Measurements from ENCODE around the gene PBOV1.

The PBOV1 gene

DNA sequence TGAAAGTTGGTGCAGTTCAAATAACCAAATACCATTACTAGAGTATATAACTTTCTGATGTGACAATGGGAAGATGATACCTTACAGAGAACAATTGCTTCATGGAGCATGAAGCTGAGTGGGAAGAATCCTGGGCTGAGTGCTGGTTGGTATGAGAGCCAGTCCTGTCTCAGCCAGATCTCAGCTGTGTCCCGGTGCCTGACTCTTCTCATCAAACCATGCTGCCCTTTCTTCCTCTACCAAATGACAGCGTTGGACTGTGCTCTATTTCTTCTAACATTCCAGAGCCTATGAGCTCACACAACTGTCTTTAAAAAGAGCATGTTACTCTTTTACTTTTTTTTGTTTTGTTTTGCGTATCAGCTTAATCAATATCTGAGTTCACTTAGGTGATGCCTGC, 27.5 kb upstream of the PBOV1 start:
- H3K4me2 ChIP-seq (ENCODE audit: low read depth, low read length) = no peak overlapping the region
- H3K4me3 ChIP-seq (ENCODE audit: low read length) = no peak overlapping the region
- H3K79me2 ChIP-seq (ENCODE audit: low read length) = no peaks in the 10 kb centered on the region
- no peaks in the 10 kb centered on the region for H3K4me1 ChIP-seq (ENCODE audit: low read length)
- H3K9me3 ChIP-seq (replicated peaks; ENCODE audit: insufficient read depth, low read length) = no peaks in the 10 kb centered on the region
- no peaks in the 10 kb centered on the region for H3K27me3 ChIP-seq (replicated peaks; ENCODE audit: insufficient read depth, low read length)
- no peak for DNase-seq
- H3K36me3 ChIP-seq (replicated peaks; ENCODE audit: insufficient read depth, low read length) = no peaks in the 10 kb centered on the region
- no peaks in the 10 kb centered on the region for H3F3A ChIP-seq (ENCODE audit: insufficient read depth, low read length)
- no peak overlapping the region for H3K9ac ChIP-seq (ENCODE audit: low read length)
- H2AFZ ChIP-seq (ENCODE audit: low read length) = no peak overlapping the region
- no peaks in the 10 kb centered on the region for H4K20me1 ChIP-seq (ENCODE audit: insufficient read depth, low read length)
- H3K9me2 ChIP-seq (replicated peaks; ENCODE audit: insufficient read depth, low read length) = no peaks in the 10 kb centered on the region
- no peak overlapping the region for H3K27ac ChIP-seq (ENCODE audit: low read length)
- TF ChIP-seq EZH2 (optimal IDR thresholded peaks at IDR 0.05; ENCODE audit: low read depth, low read length) = no peak

DNA sequence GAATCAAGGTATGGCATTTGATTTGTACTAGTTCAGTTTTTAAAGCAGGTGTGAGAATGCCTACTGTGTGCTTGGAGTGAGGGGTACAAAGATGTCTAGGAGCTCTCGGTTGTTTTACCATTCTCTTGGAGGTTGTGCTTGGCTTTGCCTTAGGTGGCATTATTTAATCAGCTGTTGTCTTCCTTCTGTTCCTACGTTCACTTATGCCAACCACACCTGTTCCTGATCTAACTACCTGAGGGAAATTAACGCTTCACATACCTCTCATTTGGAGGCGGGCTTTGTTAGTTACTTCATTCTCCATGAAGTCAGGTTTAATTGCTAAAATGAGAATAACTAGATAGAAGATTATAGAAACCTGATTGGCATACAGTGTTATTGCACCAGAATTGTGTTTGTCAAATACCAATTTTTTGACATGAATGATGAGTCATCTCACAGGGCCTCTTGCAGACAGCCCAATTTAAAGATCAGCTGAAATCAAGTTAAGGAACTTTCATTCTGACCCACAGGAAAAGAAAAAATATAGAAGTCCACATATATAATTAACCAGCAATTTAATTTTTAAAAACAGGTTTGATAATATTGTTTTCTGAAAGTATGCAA, 24.8 kb upstream of the PBOV1 start:
- Histone ChIP-seq H3K9ac (ENCODE audit: low read length) (no peak overlapping the region), H4K20me1 (ENCODE audit: insufficient read depth, low read length) (no peaks in the 10 kb centered on the region), H3K4me1 (ENCODE audit: low read length) (no peaks in the 10 kb centered on the region), H3K4me2 (ENCODE audit: low read depth, low read length) (no peak overlapping the region), H2AFZ (ENCODE audit: low read length) (no peak overlapping the region), H3K9me2 (replicated peaks; ENCODE audit: insufficient read depth, low read length) (no peaks in the 10 kb centered on the region), H3K4me3 (ENCODE audit: low read length) (no peak overlapping the region), H3K36me3 (replicated peaks; ENCODE audit: insufficient read depth, low read length) (no peaks in the 10 kb centered on the region), H3K9me3 (replicated peaks; ENCODE audit: insufficient read depth, low read length) (no peaks in the 10 kb centered on the region), H3K79me2 (ENCODE audit: low read length) (no peaks in the 10 kb centered on the region), H3K27ac (ENCODE audit: low read length) (no peak overlapping the region), H3F3A (ENCODE audit: insufficient read depth, low read length) (no peaks in the 10 kb centered on the region), H3K27me3 (replicated peaks; ENCODE audit: insufficient read depth, low read length) (no peaks in the 10 kb centered on the region)
- TF ChIP-seq EZH2phosphoT487 (IDR thresholded peaks at IDR 0.05; ENCODE audit: low read length) = no peak
- TF ChIP-seq, protein P1, sequence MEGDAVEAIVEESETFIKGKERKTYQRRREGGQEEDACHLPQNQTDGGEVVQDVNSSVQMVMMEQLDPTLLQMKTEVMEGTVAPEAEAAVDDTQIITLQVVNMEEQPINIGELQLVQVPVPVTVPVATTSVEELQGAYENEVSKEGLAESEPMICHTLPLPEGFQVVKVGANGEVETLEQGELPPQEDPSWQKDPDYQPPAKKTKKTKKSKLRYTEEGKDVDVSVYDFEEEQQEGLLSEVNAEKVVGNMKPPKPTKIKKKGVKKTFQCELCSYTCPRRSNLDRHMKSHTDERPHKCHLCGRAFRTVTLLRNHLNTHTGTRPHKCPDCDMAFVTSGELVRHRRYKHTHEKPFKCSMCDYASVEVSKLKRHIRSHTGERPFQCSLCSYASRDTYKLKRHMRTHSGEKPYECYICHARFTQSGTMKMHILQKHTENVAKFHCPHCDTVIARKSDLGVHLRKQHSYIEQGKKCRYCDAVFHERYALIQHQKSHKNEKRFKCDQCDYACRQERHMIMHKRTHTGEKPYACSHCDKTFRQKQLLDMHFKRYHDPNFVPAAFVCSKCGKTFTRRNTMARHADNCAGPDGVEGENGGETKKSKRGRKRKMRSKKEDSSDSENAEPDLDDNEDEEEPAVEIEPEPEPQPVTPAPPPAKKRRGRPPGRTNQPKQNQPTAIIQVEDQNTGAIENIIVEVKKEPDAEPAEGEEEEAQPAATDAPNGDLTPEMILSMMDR (IDR thresholded peaks at IDR 0.05; ENCODE audit: low read length) = no peak
- TF ChIP-seq EZH2 (optimal IDR thresholded peaks at IDR 0.05; ENCODE audit: low read depth, low read length) = no peak
- no peak for DNase-seq

DNA sequence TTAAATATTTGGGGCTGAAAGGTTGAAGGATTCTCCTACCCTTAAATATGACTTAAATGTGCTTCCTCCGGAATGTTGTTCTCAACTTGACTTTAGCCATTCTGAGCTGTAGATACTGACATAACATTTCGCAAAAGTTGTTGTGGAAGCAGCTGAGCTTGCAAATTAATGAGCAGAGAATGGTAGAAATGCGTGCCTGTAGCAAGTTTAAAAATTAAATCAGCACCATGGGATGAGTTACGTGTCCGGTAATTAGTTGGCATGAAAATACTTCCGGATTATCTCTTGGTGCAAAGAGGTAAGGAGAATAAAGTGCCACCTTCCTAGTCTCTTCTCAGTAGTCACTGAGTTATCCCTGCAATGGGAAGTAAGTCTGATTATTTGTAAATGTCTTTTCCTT, 23.6 kb upstream of the PBOV1 start:
- Histone ChIP-seq H3K4me1 (ENCODE audit: low read length) (no peaks in the 10 kb centered on the region), H3K9me2 (replicated peaks; ENCODE audit: insufficient read depth, low read length) (no peaks in the 10 kb centered on the region), H3K4me2 (ENCODE audit: low read depth, low read length) (no peak overlapping the region), H3F3A (ENCODE audit: insufficient read depth, low read length) (no peaks in the 10 kb centered on the region), H4K20me1 (ENCODE audit: insufficient read depth, low read length) (no peaks in the 10 kb centered on the region), H3K9ac (ENCODE audit: low read length) (no peak overlapping the region), H3K4me3 (ENCODE audit: low read length) (no peak overlapping the region), H3K79me2 (ENCODE audit: low read length) (no peaks in the 10 kb centered on the region), H3K36me3 (replicated peaks; ENCODE audit: insufficient read depth, low read length) (no peaks in the 10 kb centered on the region), H3K9me3 (replicated peaks; ENCODE audit: insufficient read depth, low read length) (no peaks in the 10 kb centered on the region), H3K27ac (ENCODE audit: low read length) (no peak overlapping the region), H2AFZ (ENCODE audit: low read length) (no peak overlapping the region), H3K27me3 (replicated peaks; ENCODE audit: insufficient read depth, low read length) (no peaks in the 10 kb centered on the region)
- TF ChIP-seq, protein P1 (IDR thresholded peaks at IDR 0.05; ENCODE audit: low read length) = no peak
- TF ChIP-seq EZH2 (optimal IDR thresholded peaks at IDR 0.05; ENCODE audit: low read depth, low read length) (no peak), EZH2phosphoT487 (IDR thresholded peaks at IDR 0.05; ENCODE audit: low read length) (no peak)
- DNase-seq = no peak

DNA sequence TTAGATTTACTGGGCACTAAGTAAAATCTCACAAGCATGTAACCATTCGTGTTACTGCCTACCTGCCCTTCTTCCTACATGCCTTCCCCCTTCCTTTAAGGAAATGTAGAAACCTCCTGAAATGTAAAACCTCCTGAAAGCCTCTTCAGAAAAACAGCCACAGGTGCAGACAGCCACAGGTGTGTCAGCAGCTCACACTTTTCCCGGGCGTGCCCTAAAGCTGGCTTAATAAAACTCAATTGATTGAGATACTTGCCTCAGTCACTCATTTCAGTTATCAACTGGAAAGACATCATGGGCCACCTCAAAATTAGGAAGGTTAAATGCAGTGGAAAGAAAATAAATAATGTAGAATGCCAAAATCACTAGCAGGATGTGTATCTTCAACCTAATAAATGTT, 23.1 kb upstream of the PBOV1 start:
- no peak overlapping the region for H3K4me3 ChIP-seq (ENCODE audit: low read length)
- no peak overlapping the region for H2AFZ ChIP-seq (ENCODE audit: low read length)
- TF ChIP-seq EZH2phosphoT487 (IDR thresholded peaks at IDR 0.05; ENCODE audit: low read length) (no peak), EZH2 (optimal IDR thresholded peaks at IDR 0.05; ENCODE audit: low read depth, low read length) (no peak)
- TF ChIP-seq, protein P1 (IDR thresholded peaks at IDR 0.05; ENCODE audit: low read length) = no peak
- H3K4me1 ChIP-seq (ENCODE audit: low read length) = no peaks in the 10 kb centered on the region
- H3K36me3 ChIP-seq (replicated peaks; ENCODE audit: insufficient read depth, low read length) = no peaks in the 10 kb centered on the region
- H3K27ac ChIP-seq (ENCODE audit: low read length) = no peak overlapping the region
- no peaks in the 10 kb centered on the region for H3K9me2 ChIP-seq (replicated peaks; ENCODE audit: insufficient read depth, low read length)
- H4K20me1 ChIP-seq (ENCODE audit: insufficient read depth, low read length) = no peaks in the 10 kb centered on the region
- no peaks in the 10 kb centered on the region for H3F3A ChIP-seq (ENCODE audit: insufficient read depth, low read length)
- DNase-seq = no peak
- no peaks in the 10 kb centered on the region for H3K9me3 ChIP-seq (replicated peaks; ENCODE audit: insufficient read depth, low read length)
- no peak overlapping the region for H3K9ac ChIP-seq (ENCODE audit: low read length)
- H3K27me3 ChIP-seq (replicated peaks; ENCODE audit: insufficient read depth, low read length) = no peaks in the 10 kb centered on the region
- H3K79me2 ChIP-seq (ENCODE audit: low read length) = no peaks in the 10 kb centered on the region
- no peak overlapping the region for H3K4me2 ChIP-seq (ENCODE audit: low read depth, low read length)
